Stimulated activated CD4-positive, alpha-beta T cell treated with anti-CD3 and anti-CD28 coated beads, Interleukin-15, amount 100 ng/mL, for 1 hour (primary cell): ENCODE data around the gene DKC1.
A peak's percentile ranks its signal among the peaks of the same experiment; 100 is the strongest.
"Not testable (repeated sequence)": the region's sequence is repeated elsewhere in the genome, so short reads cannot be mapped to it uniquely, and the experiment has no call there.

Experiments used
- DNase-seq, 2 donors: peaks; one replicate each; pipeline ENCODE4 v3.0.0-alpha.2; 2020; ENCODE audit warnings: low read depth in 1 of 2, low spot score in 1 of 2

DKC1 gene

GRCh38 chrX:154791939-154792338 is 29.3 kb downstream of the DKC1 start:
- DNase-seq: no peak

- no peak for DNase-seq
These were observed 30.6 kb downstream of the DKC1 start for GRCh38 chrX:154793084-154793795.

GRCh38 chrX:154795016-154795415 is 32.4 kb downstream of the DKC1 start:
- no peak for DNase-seq

GRCh38 chrX:154797006-154797405 is 34.3 kb downstream of the DKC1 start:
- no peak for DNase-seq

GRCh38 chrX:154799556-154800348 is 37.1 kb downstream of the DKC1 start:
- no peak for DNase-seq

- no peak for DNase-seq
These were observed 38.0 kb downstream of the DKC1 start for GRCh38 chrX:154800478-154801210.

- no peak for DNase-seq
These were observed 40.3 kb downstream of the DKC1 start for GRCh38 chrX:154802947-154803346.

GRCh38 chrX:154804261-154804956 is 41.7 kb downstream of the DKC1 start:
- DNase-seq: no peak

GRCh38 chrX:154804957-154805695 is 42.5 kb downstream of the DKC1 start, which contains the start of gene MPP1:
Gene MPP1, minus strand, starts transcription at chrX:154805485. Its CDS starts 112 bp downstream, at chrX:154805373.
- DNase-seq: peak; percentile 47 to 61

- DNase-seq: no peak
These were observed 43.0 kb downstream of the DKC1 start for GRCh38 chrX:154805696-154806091.

- no peak for DNase-seq
These were observed 44.3 kb downstream of the DKC1 start for GRCh38 chrX:154806837-154807501.

- no peak for DNase-seq
These were observed 47.4 kb downstream of the DKC1 start for GRCh38 chrX:154809939-154810665.

- DNase-seq: no peak
These were observed 49.9 kb downstream of the DKC1 start for GRCh38 chrX:154812341-154813101.

- no peak for DNase-seq
These were observed 51.1 kb downstream of the DKC1 start for GRCh38 chrX:154813801-154814200.

- no peak for DNase-seq
These were observed 52.7 kb downstream of the DKC1 start for GRCh38 chrX:154815274-154815818.

- not testable (repeated sequence) for DNase-seq
These were observed 53.7 kb downstream of the DKC1 start for GRCh38 chrX:154816326-154816898.

- not testable (repeated sequence) for DNase-seq
These were observed 54.5 kb downstream of the DKC1 start for GRCh38 chrX:154817048-154817618.
